A673 (cell line): Measurements from ENCODE around the gene CCDC197.

ENCODE experiments used
- CTCF ChIP-seq: fragments of 300-800, 200-600 bp; sonication (generic); conservative IDR thresholded peaks from 2 replicates; pipeline ENCODE4 v1.5.1; 2017; ENCODE audit warnings: low read depth, mild to moderate bottlenecking, antibody characterized with exemption, low read length, moderate library complexity, mixed read lengths
- EZH2 ChIP-seq: fragments of 200-600 bp; sonication (generic); IDR thresholded peaks from 2 replicates; pipeline ENCODE4 v1.6.1; 2017; ENCODE audit warnings: borderline replicate concordance, low read depth, mild to moderate bottlenecking, mixed read lengths, antibody characterized with exemption, low read length; ENCODE audit not compliant: poor library complexity, severe bottlenecking

- TF ChIP-seq CTCF (peak; percentile 97), EZH2 (no peak)
These were observed 4.6 kb downstream of the CCDC197 start for GRCh38 chr14:94001501-94002396.
